Left ventricle myocardium inferior (tissue), 1 donor: ENCODE measurements around the gene MET. TPM values are rescaled to one million over a fixed set of nuclear protein-coding genes. Genes with fewer than 3 reads are reported as not detected.

Experiments
- DNase-seq: peaks from one replicate; pipeline ENCODE4 v3.0.0-alpha.2; 2020
- H3K27ac ChIP-seq: fragments of 200-600 bp; replicated peaks from 2 replicates; pipeline ENCODE4 v1.8.0; 2021
- H3K27me3 ChIP-seq: fragments of 200-600 bp; 2 replicates; pipeline ENCODE4 v1.8.0; 2021; ENCODE audit warnings: low read depth
- H3K36me3 ChIP-seq: fragments of 200-600 bp; 2 replicates; pipeline ENCODE4 v1.8.0; 2021
- H3K4me1 ChIP-seq: fragments of 200-600 bp; 2 replicates; pipeline ENCODE4 v1.8.0; 2021
- H3K4me3 ChIP-seq: fragments of 200-600 bp; 2 replicates; pipeline ENCODE4 v1.8.0; 2021; ENCODE audit warnings: mild to moderate bottlenecking, moderate library complexity
- H3K9me3 ChIP-seq: fragments of 200-600 bp; replicated peaks from 2 replicates; pipeline ENCODE4 v1.8.0; 2021
- intact Hi-C: fragments of 100-400 bp; cut with micrococcal nuclease; formaldehyde crosslinking; loops from one replicate; pipeline ENCODE4 v1.11.0; 2022
- total RNA-seq: library from RNA; stranded (reverse); fragmentation: NEBNext Ultra II Directional; extraction: Animal tissue kit (Norgen Biotek cat#: 25700); gene quantifications from one replicate; pipeline ENCODE4 v1.2.1, GENCODE V29; 2021
- TF ChIP-seq, protein P1 (sequence below): fragments of 200-600 bp; IDR thresholded peaks from 2 replicates; pipeline ENCODE4 v1.8.0; 2021; ENCODE audit warnings: antibody characterized with exemption, mild to moderate bottlenecking, borderline replicate concordance
- donor health status: DM: no; HTN: yes; CAD: no; lungs with severe emphysema.

Gene MET
- total RNA-seq, 1 donor from 2014 or later, result 13.1 TPM

- no peak for DNase-seq
- Histone ChIP-seq H3K27me3 (no peaks in the 10 kb centered on the region), H3K9me3 (no peaks in the 10 kb centered on the region), H3K4me1 (peaks cover 13% of the 10 kb centered on the region), H3K27ac (no peak overlapping the region), H3K36me3 (no peaks in the 10 kb centered on the region), H3K4me3 (no peak overlapping the region)
- intact Hi-C loops, result no loop called here
- TF ChIP-seq, protein P1, sequence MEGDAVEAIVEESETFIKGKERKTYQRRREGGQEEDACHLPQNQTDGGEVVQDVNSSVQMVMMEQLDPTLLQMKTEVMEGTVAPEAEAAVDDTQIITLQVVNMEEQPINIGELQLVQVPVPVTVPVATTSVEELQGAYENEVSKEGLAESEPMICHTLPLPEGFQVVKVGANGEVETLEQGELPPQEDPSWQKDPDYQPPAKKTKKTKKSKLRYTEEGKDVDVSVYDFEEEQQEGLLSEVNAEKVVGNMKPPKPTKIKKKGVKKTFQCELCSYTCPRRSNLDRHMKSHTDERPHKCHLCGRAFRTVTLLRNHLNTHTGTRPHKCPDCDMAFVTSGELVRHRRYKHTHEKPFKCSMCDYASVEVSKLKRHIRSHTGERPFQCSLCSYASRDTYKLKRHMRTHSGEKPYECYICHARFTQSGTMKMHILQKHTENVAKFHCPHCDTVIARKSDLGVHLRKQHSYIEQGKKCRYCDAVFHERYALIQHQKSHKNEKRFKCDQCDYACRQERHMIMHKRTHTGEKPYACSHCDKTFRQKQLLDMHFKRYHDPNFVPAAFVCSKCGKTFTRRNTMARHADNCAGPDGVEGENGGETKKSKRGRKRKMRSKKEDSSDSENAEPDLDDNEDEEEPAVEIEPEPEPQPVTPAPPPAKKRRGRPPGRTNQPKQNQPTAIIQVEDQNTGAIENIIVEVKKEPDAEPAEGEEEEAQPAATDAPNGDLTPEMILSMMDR, result no peak
These were observed 104.0 kb downstream of the MET start for GRCh38 chr7:116776046-116776445.

GRCh38 chr7:116776610-116777289 lies 104.8 kb downstream of the MET start:
- Histone ChIP-seq H3K9me3 (no peaks in the 10 kb centered on the region), H3K36me3 (no peaks in the 10 kb centered on the region), H3K27ac (no peak overlapping the region), H3K4me3 (no peak overlapping the region), H3K27me3 (no peaks in the 10 kb centered on the region), H3K4me1 (peaks cover 16% of the 10 kb centered on the region)
- intact Hi-C loops, result no loop called here
- no peak for DNase-seq
- TF ChIP-seq, protein P1, result no peak

DNA sequence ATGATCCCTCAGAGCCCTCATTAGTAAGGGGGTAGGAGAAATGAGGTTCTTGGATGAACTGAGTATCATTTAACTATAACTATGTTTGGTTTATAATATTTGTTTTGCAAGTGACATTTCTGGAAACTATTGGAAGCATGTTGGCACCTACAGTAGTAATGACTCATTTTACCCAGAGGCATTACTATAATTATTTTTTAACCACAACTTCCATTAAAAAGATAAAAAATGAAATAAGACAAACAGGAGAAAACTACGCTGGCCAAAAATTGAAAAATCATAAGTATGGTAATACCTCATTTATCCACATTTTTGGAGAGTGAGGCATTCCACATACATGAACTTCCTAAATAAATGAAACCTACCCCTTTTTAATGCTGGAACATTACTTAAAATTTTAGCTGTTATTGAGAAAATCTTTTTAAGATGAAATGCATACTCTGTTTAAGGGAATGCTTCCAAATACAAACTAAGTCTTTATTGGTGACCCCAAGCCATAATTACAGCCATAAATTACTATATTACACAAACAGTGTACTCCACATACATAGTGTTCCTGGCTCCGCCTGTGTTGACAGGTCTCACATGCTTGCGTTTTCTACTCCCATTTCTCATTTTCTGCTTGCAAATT lies 105.8 kb downstream of the MET start:
- no peak for DNase-seq
- Histone ChIP-seq H3K4me3 (no peak overlapping the region), H3K27me3 (no peaks in the 10 kb centered on the region), H3K4me1 (peaks cover 16% of the 10 kb centered on the region), H3K9me3 (no peaks in the 10 kb centered on the region), H3K36me3 (no peaks in the 10 kb centered on the region), H3K27ac (no peak overlapping the region)
- intact Hi-C loops, result no loop called here
- TF ChIP-seq, protein P1, result no peak

DNA sequence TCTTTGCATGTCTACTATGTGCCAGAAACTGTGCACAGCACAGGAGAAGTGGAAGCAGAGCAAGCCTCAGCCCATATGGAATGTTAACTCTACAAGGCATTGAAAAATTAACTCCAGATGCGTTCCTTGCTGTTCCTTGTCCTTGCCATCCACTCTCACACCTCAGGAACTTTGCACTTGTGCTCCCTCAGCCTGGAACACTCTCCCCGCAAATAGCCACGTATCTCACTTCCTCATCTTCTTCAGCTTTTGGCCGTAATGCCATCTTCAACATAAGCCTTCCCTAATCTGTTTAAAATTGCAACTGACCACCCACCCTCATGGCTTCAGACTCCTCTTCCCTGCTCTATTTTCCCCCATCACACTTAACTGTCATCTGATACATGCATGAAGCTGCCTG lies 107.2 kb downstream of the MET start:
- Histone ChIP-seq H3K36me3 (no peaks in the 10 kb centered on the region), H3K9me3 (no peaks in the 10 kb centered on the region), H3K4me1 (peaks cover 16% of the 10 kb centered on the region), H3K4me3 (no peak overlapping the region), H3K27me3 (no peaks in the 10 kb centered on the region), H3K27ac (no peak overlapping the region)
- TF ChIP-seq, protein P1, result no peak
- intact Hi-C loops, result no loop called here
- DNase-seq, result no peak

DNA sequence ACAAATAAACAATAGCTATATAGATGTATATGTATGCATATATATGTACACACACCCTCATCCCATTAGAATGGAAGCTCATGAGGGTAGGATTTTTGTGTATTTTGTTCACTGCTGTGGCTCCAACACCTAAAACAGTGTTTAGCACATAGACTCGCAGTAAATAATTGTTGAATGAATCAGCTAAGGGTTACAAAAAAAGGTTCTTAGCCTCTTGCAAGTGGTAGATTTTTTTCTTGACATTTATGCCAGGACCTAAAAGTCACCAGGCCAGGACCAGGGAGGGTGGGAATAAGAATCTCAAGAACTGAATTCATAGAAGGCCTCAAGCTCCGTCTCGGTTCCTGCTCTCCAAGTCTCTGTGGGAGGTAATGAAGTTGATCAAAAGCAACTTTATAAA lies 107.9 kb downstream of the MET start:
- no peak for DNase-seq
- TF ChIP-seq, protein P1, result no peak
- no peaks in the 10 kb centered on the region for H3K9me3 ChIP-seq
- peaks cover 16% of the 10 kb centered on the region for H3K4me1 ChIP-seq
- no peaks in the 10 kb centered on the region for H3K36me3 ChIP-seq
- no peak overlapping the region for H3K27ac ChIP-seq
- no peak overlapping the region for H3K4me3 ChIP-seq
- intact Hi-C loops, result no loop called here
- H3K27me3 ChIP-seq, result no peaks in the 10 kb centered on the region
